OCI-LY1 (cell line): ENCODE data around the gene ARHGEF37.
"Not testable (repeated sequence)": the region's sequence is repeated elsewhere in the genome, so short reads cannot be mapped to it uniquely, and the experiment has no call there.

Experiments
- H2AFZ ChIP-seq: fragments of 200-600 bp; sonication (generic), shearing (Covaris generic); 2 replicates; pipeline ENCODE4 v1.6.0; 2014; ENCODE audit warnings: antibody characterized with exemption, mild to moderate bottlenecking, low read length
- H3F3A ChIP-seq: fragments of 200-600 bp; sonication (generic), shearing (Covaris generic); 2 replicates; pipeline ENCODE4 v1.6.0; 2014; ENCODE audit warnings: mild to moderate bottlenecking, antibody characterized with exemption, low read length, moderate library complexity; ENCODE audit not compliant: insufficient read depth
- H3K27ac ChIP-seq: fragments of 200-600 bp; sonication (generic); 2 replicates; pipeline ENCODE4 v1.5.1; 2014; ENCODE audit warnings: low read length, mixed run types, mild to moderate bottlenecking, low read depth; ENCODE audit not compliant: poor library complexity, severe bottlenecking
- H3K27me3 ChIP-seq: fragments of 200-600 bp; sonication (generic); 2 replicates; pipeline ENCODE4 v1.6.0; 2014; ENCODE audit warnings: antibody characterized with exemption, mild to moderate bottlenecking, low read length, moderate library complexity; ENCODE audit not compliant: insufficient read depth
- H3K36me3 ChIP-seq: fragments of 200-600 bp; sonication (generic); 2 replicates; pipeline ENCODE4 v1.6.1; 2014; ENCODE audit warnings: mild to moderate bottlenecking, antibody characterized with exemption, low read length, moderate library complexity, mixed read lengths; ENCODE audit not compliant: insufficient read depth
- H3K4me1 ChIP-seq: fragments of 200-600 bp; sonication (generic); 2 replicates; pipeline ENCODE4 v1.5.1; 2014; ENCODE audit warnings: mild to moderate bottlenecking, low read length, moderate library complexity; ENCODE audit not compliant: insufficient read depth, severe bottlenecking
- H3K4me2 ChIP-seq: fragments of 200-600 bp; sonication (generic), shearing (Covaris generic); 2 replicates; pipeline ENCODE4 v1.6.1; 2014; ENCODE audit warnings: low read length
- H3K4me3 ChIP-seq: fragments of 200-600 bp; sonication (generic); 2 replicates; pipeline ENCODE4 v1.5.1; 2014; ENCODE audit warnings: low read length, low read depth, mild to moderate bottlenecking, mixed read lengths; ENCODE audit not compliant: poor library complexity, severe bottlenecking
- H3K79me2 ChIP-seq: fragments of 200-600 bp; shearing (Covaris generic); 2 replicates; pipeline ENCODE4 v1.6.1; 2016; ENCODE audit warnings: mixed run types, low read length, mixed read lengths; ENCODE audit not compliant: insufficient read depth
- H3K9ac ChIP-seq: fragments of 200-600 bp; sonication (generic), shearing (Covaris generic); 2 replicates; pipeline ENCODE4 v1.6.1; 2014; ENCODE audit warnings: mild to moderate bottlenecking, low read length, mixed read lengths
- H3K9me2 ChIP-seq: fragments of 200-600 bp; sonication (generic), shearing (Covaris generic); 2 replicates; pipeline ENCODE4 v1.6.1; 2014; ENCODE audit warnings: low read depth, mild to moderate bottlenecking, low read length, mixed read lengths
- H3K9me3 ChIP-seq: fragments of 200-600 bp; shearing (Covaris generic); 2 replicates; pipeline ENCODE4 v1.6.1; 2014; ENCODE audit warnings: low read length, mixed read lengths
- H4K20me1 ChIP-seq: fragments of 200-600 bp; sonication (generic), shearing (Covaris generic); 2 replicates; pipeline ENCODE4 v1.6.0; 2016; ENCODE audit warnings: mild to moderate bottlenecking, low read length; ENCODE audit not compliant: insufficient read depth
- EZH2 ChIP-seq: fragments of 200-600 bp; sonication (generic), shearing (Covaris generic); IDR thresholded peaks from 2 replicates; pipeline ENCODE4 v1.8.0; 2017; ENCODE audit warnings: borderline replicate concordance, mixed run types, mild to moderate bottlenecking, antibody characterized with exemption, low read length, moderate library complexity, mixed read lengths
- TF ChIP-seq, protein P1 (sequence below): fragments of 200-600 bp; sonication (generic), shearing (Covaris generic); IDR thresholded peaks from 2 replicates; pipeline ENCODE4 v1.5.1; 2017; ENCODE audit warnings: mild to moderate bottlenecking, antibody characterized with exemption, low read length, moderate library complexity, mixed read lengths

The ARHGEF37 gene

DNA sequence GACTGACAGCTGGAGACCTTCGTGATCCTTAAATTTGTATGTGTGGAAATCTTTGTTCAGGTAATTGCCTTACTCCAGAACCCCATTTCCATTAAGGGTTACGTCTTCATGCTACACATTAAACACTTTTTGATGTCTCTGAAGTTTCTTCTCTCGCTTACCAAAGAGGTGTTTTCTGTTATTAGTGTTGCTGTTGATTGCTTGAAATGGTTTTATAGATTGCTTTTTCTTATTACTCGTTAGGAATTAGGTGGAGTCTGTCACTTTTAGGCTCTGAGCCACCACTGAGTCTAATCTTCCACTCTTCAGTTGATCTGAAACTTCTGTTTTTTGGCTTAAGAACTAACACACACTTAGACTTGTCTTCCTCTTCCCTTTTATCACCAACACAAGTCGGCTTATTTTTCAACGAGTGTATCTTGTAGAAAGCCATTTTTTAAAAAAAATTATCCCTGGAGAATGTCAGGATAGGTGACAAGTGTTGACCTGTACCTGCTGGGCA lies 86.6 kb downstream of the ARHGEF37 start:
- H3K27ac ChIP-seq: no peak overlapping the region
- no peaks in the 10 kb centered on the region for H3K9me2 ChIP-seq
- no peak overlapping the region for H3K4me3 ChIP-seq
- H4K20me1 ChIP-seq: no peaks in the 10 kb centered on the region
- H3K4me2 ChIP-seq: no peak overlapping the region
- H3K79me2 ChIP-seq: no peaks in the 10 kb centered on the region
- peaks cover 4% of the 10 kb centered on the region; the same call in 1 of the 2 replicates for H3K9me3 ChIP-seq
- H3K36me3 ChIP-seq: no peaks in the 10 kb centered on the region; the same call in 1 of the 2 replicates
- H3K9ac ChIP-seq: no peak overlapping the region
- TF ChIP-seq, protein P1, sequence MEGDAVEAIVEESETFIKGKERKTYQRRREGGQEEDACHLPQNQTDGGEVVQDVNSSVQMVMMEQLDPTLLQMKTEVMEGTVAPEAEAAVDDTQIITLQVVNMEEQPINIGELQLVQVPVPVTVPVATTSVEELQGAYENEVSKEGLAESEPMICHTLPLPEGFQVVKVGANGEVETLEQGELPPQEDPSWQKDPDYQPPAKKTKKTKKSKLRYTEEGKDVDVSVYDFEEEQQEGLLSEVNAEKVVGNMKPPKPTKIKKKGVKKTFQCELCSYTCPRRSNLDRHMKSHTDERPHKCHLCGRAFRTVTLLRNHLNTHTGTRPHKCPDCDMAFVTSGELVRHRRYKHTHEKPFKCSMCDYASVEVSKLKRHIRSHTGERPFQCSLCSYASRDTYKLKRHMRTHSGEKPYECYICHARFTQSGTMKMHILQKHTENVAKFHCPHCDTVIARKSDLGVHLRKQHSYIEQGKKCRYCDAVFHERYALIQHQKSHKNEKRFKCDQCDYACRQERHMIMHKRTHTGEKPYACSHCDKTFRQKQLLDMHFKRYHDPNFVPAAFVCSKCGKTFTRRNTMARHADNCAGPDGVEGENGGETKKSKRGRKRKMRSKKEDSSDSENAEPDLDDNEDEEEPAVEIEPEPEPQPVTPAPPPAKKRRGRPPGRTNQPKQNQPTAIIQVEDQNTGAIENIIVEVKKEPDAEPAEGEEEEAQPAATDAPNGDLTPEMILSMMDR: peak; percentile 7; the same call in 1 of the 2 replicates
- no peak for TF ChIP-seq EZH2
- H3K27me3 ChIP-seq: no peaks in the 10 kb centered on the region
- H2AFZ ChIP-seq: no peak overlapping the region
- H3K4me1 ChIP-seq: no peaks in the 10 kb centered on the region
- H3F3A ChIP-seq: no peaks in the 10 kb centered on the region

DNA sequence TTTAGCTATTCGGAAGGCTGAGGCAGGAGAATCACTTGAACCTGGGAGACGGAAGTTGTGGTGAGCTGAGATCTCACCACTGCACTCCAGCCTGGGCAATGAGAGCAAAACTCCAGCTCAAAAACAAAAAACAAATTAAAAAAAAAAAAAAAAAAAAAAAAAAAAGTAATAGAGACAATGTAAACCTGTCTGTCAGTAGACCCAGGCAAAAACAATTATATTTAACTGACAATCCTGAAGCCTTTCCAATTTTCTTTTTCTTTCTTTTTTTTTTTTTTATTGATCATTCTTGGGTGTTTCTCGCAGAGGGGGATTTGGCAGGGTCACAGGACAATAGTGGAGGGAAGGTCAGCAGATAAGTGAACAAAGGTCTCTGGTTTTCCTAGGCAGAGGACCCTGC lies 88.0 kb downstream of the ARHGEF37 start:
- not testable (repeated sequence) for H3K27ac ChIP-seq, H3K9me2 ChIP-seq, H4K20me1 ChIP-seq, H3K4me2 ChIP-seq, H3K4me1 ChIP-seq, H3K9ac ChIP-seq, H3K27me3 ChIP-seq, H3K4me3 ChIP-seq, H3K9me3 ChIP-seq, H2AFZ ChIP-seq, H3K79me2 ChIP-seq, H3K36me3 ChIP-seq, H3F3A ChIP-seq

DNA sequence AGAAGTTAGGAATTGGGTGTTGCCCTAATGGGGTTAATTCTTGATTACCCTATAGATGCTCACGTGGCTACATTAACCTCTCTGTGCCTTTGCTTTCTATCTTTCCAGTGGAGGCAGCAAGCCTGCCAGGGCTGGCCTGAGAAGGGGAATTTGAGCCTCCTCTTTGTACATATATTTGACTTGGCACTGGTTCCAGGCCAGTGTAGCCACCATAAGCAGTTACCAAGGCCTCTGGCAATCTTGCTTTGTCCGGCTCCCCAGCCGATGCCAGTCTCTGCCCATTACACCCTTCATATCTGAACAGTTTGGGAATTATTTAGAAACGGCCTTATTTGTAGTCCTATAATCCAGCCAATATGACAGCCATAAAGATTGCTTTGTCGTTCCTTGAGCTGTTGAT lies 90.2 kb downstream of the ARHGEF37 start:
- Histone ChIP-seq H3K9me3 (peaks cover 4% of the 10 kb centered on the region; the same call in 1 of the 2 replicates), H3K27ac (no peak overlapping the region), H3K4me1 (no peaks in the 10 kb centered on the region), H3K27me3 (no peaks in the 10 kb centered on the region), H3K4me2 (no peak overlapping the region), H3K36me3 (no peaks in the 10 kb centered on the region), H3K4me3 (no peak overlapping the region), H2AFZ (no peak overlapping the region), H3K9ac (no peak overlapping the region), H3K9me2 (no peaks in the 10 kb centered on the region), H3K79me2 (no peaks in the 10 kb centered on the region), H3F3A (no peaks in the 10 kb centered on the region), H4K20me1 (no peaks in the 10 kb centered on the region)
- TF ChIP-seq, protein P1: no peak
- TF ChIP-seq EZH2: no peak

DNA sequence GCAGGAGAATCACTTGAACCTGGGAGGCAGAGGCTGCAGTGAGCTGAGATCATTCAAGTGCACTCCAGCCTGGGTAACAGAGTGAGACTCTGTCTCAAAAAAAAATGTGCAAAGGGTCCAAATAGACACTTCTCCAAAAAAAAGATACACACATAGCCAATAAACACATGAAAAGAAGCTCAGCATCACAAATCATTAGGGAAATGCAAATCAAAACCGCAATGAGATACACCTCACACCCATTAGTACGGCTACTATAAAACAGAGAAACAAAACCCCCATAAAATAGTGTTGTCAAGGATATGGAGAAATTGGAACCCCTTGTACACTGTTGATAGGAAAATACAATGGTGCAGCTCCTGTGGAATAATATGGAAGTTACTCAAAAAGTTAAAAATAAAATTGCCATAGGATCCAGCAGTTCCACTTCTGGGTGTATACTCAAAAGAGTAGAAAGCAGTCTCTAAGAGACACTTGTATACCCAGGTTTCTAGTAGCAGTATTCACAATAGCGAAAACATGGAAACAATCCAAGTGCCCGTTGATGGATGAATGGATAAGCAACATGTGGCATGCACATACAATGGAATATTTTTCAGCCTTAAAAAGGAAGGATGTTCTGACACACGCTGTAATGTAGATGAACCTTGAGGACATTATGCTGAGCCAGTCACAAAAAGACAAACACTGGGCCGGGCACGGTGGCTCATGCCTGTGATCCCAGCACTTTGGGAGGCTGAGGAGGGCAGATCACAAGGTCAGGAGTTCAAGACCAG lies 91.6 kb downstream of the ARHGEF37 start:
- no peak overlapping the region for H3K27ac ChIP-seq
- H3K4me2 ChIP-seq: no peak overlapping the region
- H3K36me3 ChIP-seq: no peaks in the 10 kb centered on the region
- no peak for TF ChIP-seq EZH2
- TF ChIP-seq, protein P1: no peak
- no peaks in the 10 kb centered on the region for H4K20me1 ChIP-seq
- no peak overlapping the region for H3K9ac ChIP-seq
- H3F3A ChIP-seq: no peaks in the 10 kb centered on the region
- no peaks in the 10 kb centered on the region for H3K4me1 ChIP-seq
- no peak overlapping the region for H2AFZ ChIP-seq
- no peaks in the 10 kb centered on the region for H3K79me2 ChIP-seq
- H3K27me3 ChIP-seq: no peaks in the 10 kb centered on the region
- no peaks in the 10 kb centered on the region for H3K9me2 ChIP-seq
- no peak overlapping the region for H3K4me3 ChIP-seq
- H3K9me3 ChIP-seq: peaks cover 4% of the 10 kb centered on the region; the same call in 1 of the 2 replicates
